Cardiac fibroblast (primary cell): ENCODE measurements around the gene LSM4.

Source experiments
- DNase-seq, 2 donors: peaks; one replicate each; pipeline versions ENCODE4 v3.0.0 to v3.0.0-alpha.2; 2010; ENCODE audit warnings: low read depth in 2 of 2
- H3K4me3 ChIP-seq, 2 donors: replicated peaks in 1 of 2; 1 replicate in 1 of 2; 2 replicates in 1 of 2; pipeline ENCODE4 v1.5.1; 2011; ENCODE audit warnings: low read depth in 2 of 2, low read length in 2 of 2, mild to moderate bottlenecking in 2 of 2, moderate library complexity in 1 of 2
- CTCF ChIP-seq: IDR thresholded peaks from one replicate; pipeline ENCODE4 v1.5.1; 2011; ENCODE audit warnings: low read depth, mild to moderate bottlenecking, low read length, inconsistent platforms

LSM4 gene

GRCh38 chr19:18307271-18307681 lies 15.6 kb downstream of the LSM4 start:
- no peak overlapping the region for H3K4me3 ChIP-seq
- no peak for DNase-seq
- TF ChIP-seq CTCF, result no peak

GRCh38 chr19:18306888-18307260 lies 16.0 kb downstream of the LSM4 start:
- no peak for TF ChIP-seq CTCF
- no peak overlapping the region for H3K4me3 ChIP-seq
- DNase-seq, result no peak

- H3K4me3 ChIP-seq, result no peak overlapping the region
- DNase-seq, result no peak
- no peak for TF ChIP-seq CTCF
Observed at GRCh38 chr19:18306209-18306887, 16.5 kb downstream of the LSM4 start.

- DNase-seq, result peak; percentile 75 to 87
- peak overlapping the region; percentile 25 to 33 for H3K4me3 ChIP-seq
- no peak for TF ChIP-seq CTCF
Observed at GRCh38 chr19:18304458-18305310, 18.2 kb downstream of the LSM4 start.

- DNase-seq, result no peak
- TF ChIP-seq CTCF, result no peak
- no peak overlapping the region for H3K4me3 ChIP-seq
Observed at GRCh38 chr19:18304208-18304457, 18.7 kb downstream of the LSM4 start.

GRCh38 chr19:18301718-18302111 lies 21.2 kb downstream of the LSM4 start:
- DNase-seq, result no peak
- TF ChIP-seq CTCF, result no peak
- H3K4me3 ChIP-seq, result no peak overlapping the region
